Measurements from ENCODE around the gene THBS2. TPM values are rescaled to one million over a fixed set of nuclear protein-coding genes. Genes with fewer than 3 reads are reported as not detected.

Gene THBS2
- polyA plus RNA-seq, 1 experiment, result 857 TPM

DNA sequence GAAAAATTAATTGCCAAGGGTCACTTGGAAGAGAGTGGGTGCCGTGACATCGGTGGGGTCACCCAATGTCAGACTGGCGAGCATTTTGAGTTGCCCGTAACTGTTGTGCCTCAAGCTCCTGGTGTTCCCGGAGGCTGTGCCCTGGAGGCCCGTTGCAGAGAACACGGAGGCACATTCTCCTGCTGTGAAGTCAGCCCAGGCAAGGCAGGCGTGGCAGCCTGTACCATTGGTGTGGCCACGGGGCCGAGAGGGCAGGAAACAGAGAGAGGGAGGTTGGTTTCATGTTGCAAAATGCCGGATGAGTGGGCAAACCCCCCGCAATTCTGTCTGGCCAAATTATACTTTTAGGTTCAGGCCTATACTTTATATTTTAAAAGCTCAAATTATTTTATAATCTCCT is 81.2 kb downstream of the THBS2 start:
- H3K27me3 ChIP-seq (ENCODE audit: control insufficient read depth, insufficient read depth, low read length), result no peaks in the 10 kb centered on the region
- TF ChIP-seq, protein P1, sequence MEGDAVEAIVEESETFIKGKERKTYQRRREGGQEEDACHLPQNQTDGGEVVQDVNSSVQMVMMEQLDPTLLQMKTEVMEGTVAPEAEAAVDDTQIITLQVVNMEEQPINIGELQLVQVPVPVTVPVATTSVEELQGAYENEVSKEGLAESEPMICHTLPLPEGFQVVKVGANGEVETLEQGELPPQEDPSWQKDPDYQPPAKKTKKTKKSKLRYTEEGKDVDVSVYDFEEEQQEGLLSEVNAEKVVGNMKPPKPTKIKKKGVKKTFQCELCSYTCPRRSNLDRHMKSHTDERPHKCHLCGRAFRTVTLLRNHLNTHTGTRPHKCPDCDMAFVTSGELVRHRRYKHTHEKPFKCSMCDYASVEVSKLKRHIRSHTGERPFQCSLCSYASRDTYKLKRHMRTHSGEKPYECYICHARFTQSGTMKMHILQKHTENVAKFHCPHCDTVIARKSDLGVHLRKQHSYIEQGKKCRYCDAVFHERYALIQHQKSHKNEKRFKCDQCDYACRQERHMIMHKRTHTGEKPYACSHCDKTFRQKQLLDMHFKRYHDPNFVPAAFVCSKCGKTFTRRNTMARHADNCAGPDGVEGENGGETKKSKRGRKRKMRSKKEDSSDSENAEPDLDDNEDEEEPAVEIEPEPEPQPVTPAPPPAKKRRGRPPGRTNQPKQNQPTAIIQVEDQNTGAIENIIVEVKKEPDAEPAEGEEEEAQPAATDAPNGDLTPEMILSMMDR (IDR thresholded peaks at IDR 0.05; ENCODE audit: insufficient read depth, low read depth, low read length), result no peak
- H3K4me3 ChIP-seq (ENCODE audit: low read depth, low read length), result no peak overlapping the region
- peak; percentile 79 for DNase-seq (ENCODE audit: low read depth)
- CTCF ChIA-PET, result interaction anchor here (0.7 to 1.3 kb wide), 3 partner anchors 15 to 33 kb away, joined by 3 to 6 read pairs (median 4); no protein-coding TSS in a partner anchor
- peaks cover 4% of the 10 kb centered on the region; the same call in 1 of the 2 replicates for H3K36me3 ChIP-seq (ENCODE audit: control insufficient read depth, insufficient read depth, low read length)
- POLR2A ChIA-PET, result interaction anchor here (0.6 to 1.4 kb wide), 3 partner anchors 17 to 271 kb away, joined by 3 to 5 read pairs (median 4); no protein-coding TSS in a partner anchor

DNA sequence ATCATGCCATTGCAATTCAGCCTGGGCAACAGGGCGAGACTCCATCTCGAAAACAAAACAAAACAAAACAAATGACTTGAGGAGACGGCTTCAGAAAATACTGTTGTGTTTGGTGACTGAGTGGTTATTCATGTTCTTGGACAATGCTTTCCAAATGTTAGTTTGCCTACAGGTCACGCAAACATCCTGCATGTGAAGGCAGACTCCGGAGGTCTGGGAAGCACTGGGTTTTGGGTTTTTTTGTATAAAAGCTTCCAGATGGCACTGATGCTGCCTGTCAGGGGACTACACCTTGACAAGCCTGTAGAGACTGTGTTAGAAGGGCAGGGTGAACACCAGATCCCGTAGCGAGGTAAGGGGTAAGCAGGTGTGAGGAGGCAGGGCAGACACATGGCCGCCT is 81.7 kb downstream of the THBS2 start:
- peak; percentile 92 for DNase-seq (ENCODE audit: low read depth)
- TF ChIP-seq, protein P1 (IDR thresholded peaks at IDR 0.05; ENCODE audit: insufficient read depth, low read depth, low read length), result no peak
- POLR2A ChIA-PET, result interaction anchor here (0.6 to 1.4 kb wide), 3 partner anchors 17 to 270 kb away, joined by 3 to 5 read pairs (median 4); no protein-coding TSS in a partner anchor
- Histone ChIP-seq H3K27me3 (ENCODE audit: control insufficient read depth, insufficient read depth, low read length) (no peaks in the 10 kb centered on the region), H3K4me3 (ENCODE audit: low read depth, low read length) (no peak overlapping the region), H3K36me3 (ENCODE audit: control insufficient read depth, insufficient read depth, low read length) (peaks cover 7% of the 10 kb centered on the region; the same call in 1 of the 2 replicates)
- CTCF ChIA-PET, result interaction anchor here (0.7 to 1.3 kb wide), 3 partner anchors 16 to 33 kb away, joined by 3 to 6 read pairs (median 4); no protein-coding TSS in a partner anchor

DNA sequence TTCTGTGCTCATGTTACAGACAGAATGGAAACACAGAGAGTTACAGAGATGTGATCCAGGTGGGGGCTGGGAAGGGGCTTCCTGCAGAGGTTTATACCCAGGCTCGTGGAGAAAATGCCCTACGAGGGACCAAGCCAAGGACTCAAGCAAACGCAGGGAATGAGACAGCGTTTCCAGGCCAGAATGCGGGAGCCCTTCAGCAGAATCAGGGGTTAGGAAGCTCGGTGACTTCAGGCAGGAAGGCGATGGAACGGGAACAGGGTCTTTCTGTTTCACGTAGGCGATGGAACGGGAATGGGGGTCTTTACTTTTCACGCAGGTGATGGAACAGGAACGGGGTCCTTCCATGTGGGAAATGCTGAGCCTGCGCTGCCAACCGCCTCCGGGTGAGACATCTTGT is 82.6 kb downstream of the THBS2 start:
- H3K4me3 ChIP-seq (ENCODE audit: low read depth, low read length), result no peak overlapping the region
- TF ChIP-seq, protein P1 (IDR thresholded peaks at IDR 0.05; ENCODE audit: insufficient read depth, low read depth, low read length), result no peak
- no peaks in the 10 kb centered on the region for H3K27me3 ChIP-seq (ENCODE audit: control insufficient read depth, insufficient read depth, low read length)
- H3K36me3 ChIP-seq (ENCODE audit: control insufficient read depth, insufficient read depth, low read length), result peaks cover 11% of the 10 kb centered on the region
- POLR2A ChIA-PET, result no interaction called here
- CTCF ChIA-PET, result interaction anchor here (0.6 kb wide), 1 partner anchor 186 kb away, joined by 3 read pairs; no protein-coding TSS in a partner anchor
- DNase-seq (ENCODE audit: low read depth), result no peak

DNA sequence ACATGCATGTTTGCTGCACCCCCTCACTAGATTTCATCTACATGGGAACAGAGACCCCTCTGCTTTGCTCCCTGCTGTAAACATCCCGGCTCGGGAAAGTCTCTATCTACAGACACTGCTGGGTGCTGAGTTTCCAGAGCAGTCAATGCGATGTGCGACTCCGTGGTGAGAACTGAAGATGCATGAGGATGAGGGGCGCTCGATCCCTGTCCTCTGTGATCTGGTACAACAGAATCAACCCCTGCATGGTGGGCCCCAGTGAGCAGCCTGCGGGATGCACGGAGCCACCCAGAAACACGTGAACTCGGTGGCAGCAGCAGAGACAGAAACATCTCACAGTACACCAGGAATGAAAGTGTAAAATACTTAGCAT is 83.1 kb downstream of the THBS2 start:
- H3K27me3 ChIP-seq (ENCODE audit: control insufficient read depth, insufficient read depth, low read length), result no peaks in the 10 kb centered on the region
- DNase-seq (ENCODE audit: low read depth), result no peak
- TF ChIP-seq, protein P1 (IDR thresholded peaks at IDR 0.05; ENCODE audit: insufficient read depth, low read depth, low read length), result no peak
- ChIA-PET POLR2A (no interaction called here), CTCF (no interaction called here)
- H3K4me3 ChIP-seq (ENCODE audit: low read depth, low read length), result no peak overlapping the region
- peaks cover 14% of the 10 kb centered on the region for H3K36me3 ChIP-seq (ENCODE audit: control insufficient read depth, insufficient read depth, low read length)

DNA sequence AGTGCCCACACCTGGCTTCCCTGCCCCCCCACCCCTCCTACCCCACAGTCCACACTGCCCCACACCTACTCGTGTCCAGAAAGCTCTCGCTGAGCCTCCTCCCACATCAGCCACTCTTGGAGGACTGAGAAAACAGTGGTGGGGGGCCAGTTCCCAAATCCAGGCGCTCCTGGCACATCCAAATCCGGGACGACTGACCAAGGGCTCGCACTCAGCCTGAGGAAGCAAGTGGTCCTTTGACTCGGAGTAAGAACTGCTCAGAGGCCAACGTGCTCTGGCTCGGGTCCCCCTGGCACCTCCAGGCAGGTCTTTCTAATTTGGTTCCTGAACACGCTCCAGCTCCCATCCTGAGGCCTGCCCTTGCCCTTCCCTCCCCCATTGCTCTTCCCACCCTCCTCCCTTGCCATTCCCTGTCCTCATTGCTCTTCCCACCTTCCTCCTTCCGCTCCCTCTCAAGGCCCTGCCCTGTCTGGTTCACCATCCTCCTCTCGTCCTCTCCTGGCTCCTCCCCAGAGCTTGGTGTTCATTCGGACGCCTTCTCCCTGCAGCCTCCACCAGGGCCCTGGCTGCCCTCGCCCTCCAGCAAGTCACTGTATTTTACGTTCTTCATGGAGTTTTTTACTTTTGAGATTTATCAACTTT is 83.6 kb downstream of the THBS2 start:
- TF ChIP-seq, protein P1 (IDR thresholded peaks at IDR 0.05; ENCODE audit: insufficient read depth, low read depth, low read length), result no peak
- Histone ChIP-seq H3K36me3 (ENCODE audit: control insufficient read depth, insufficient read depth, low read length) (peaks cover 14% of the 10 kb centered on the region), H3K27me3 (ENCODE audit: control insufficient read depth, insufficient read depth, low read length) (no peaks in the 10 kb centered on the region), H3K4me3 (ENCODE audit: low read depth, low read length) (no peak overlapping the region)
- DNase-seq (ENCODE audit: low read depth), result no peak
- ChIA-PET CTCF (no interaction called here), POLR2A (no interaction called here)
